ENCODE data around the gene TMPRSS6. TPM values are rescaled to one million over a fixed set of nuclear protein-coding genes. Genes with fewer than 3 reads are reported as not detected.

The TMPRSS6 gene
- total and polyA plus RNA-seq, 2 of the 8 experiments (the other 6 are each of a cell fraction or from before 2014, with no cell fraction given), result 0.02 TPM; not detected in 1

Other genes starting within 250 kb of the TMPRSS6 start
- not detected in 2 replicates for gene NCF4, start 248.7 kb downstream of the TMPRSS6 start, total RNA-seq (2021; fragmentation: NEBNext Ultra II Directional; extraction: Animal tissue kit (Norgen Biotek cat#: 25700))
- 0.20 TPM in 1 of 2 replicates, not detected in the other for gene NCF4, start 248.7 kb downstream of the TMPRSS6 start, polyA plus RNA-seq (2011; rRNA removed)
- gene CSF2RB, start 196.1 kb downstream of the TMPRSS6 start, total RNA-seq (2021; fragmentation: NEBNext Ultra II Directional; extraction: Animal tissue kit (Norgen Biotek cat#: 25700)), result not detected in 2 replicates
- gene CSF2RB, start 196.1 kb downstream of the TMPRSS6 start, polyA plus RNA-seq (2011; rRNA removed), result 0.02 TPM in 1 of 2 replicates, not detected in the other
- 22.6 and 23.6 TPM in 2 replicates for gene TST, start 90.3 kb downstream of the TMPRSS6 start, total RNA-seq (2021; fragmentation: NEBNext Ultra II Directional; extraction: Animal tissue kit (Norgen Biotek cat#: 25700))
- gene TST, start 90.3 kb downstream of the TMPRSS6 start, polyA plus RNA-seq (2011; rRNA removed), result 61.6 and 82.8 TPM in 2 replicates
- gene MPST, start 90.0 kb downstream of the TMPRSS6 start, total RNA-seq (2021; fragmentation: NEBNext Ultra II Directional; extraction: Animal tissue kit (Norgen Biotek cat#: 25700)), result 86.0 and 89.9 TPM in 2 replicates
- 124 and 229 TPM in 2 replicates for gene MPST, start 90.0 kb downstream of the TMPRSS6 start, polyA plus RNA-seq (2011; rRNA removed)
- gene KCTD17, start 58.0 kb downstream of the TMPRSS6 start, total RNA-seq (2021; fragmentation: NEBNext Ultra II Directional; extraction: Animal tissue kit (Norgen Biotek cat#: 25700)), result 35.8 and 39.4 TPM in 2 replicates
- 44.0 and 69.0 TPM in 2 replicates for gene KCTD17, start 58.0 kb downstream of the TMPRSS6 start, polyA plus RNA-seq (2011; rRNA removed)
- gene IL2RB, start 40.2 kb upstream of the TMPRSS6 start, total RNA-seq (2021; fragmentation: NEBNext Ultra II Directional; extraction: Animal tissue kit (Norgen Biotek cat#: 25700)), result 0.67 and 1.3 TPM in 2 replicates
- gene IL2RB, start 40.2 kb upstream of the TMPRSS6 start, polyA plus RNA-seq (2011; rRNA removed), result 0.67 and 1.1 TPM in 2 replicates
- 3.1 and 4.6 TPM in 2 replicates for gene C1QTNF6, start 78.5 kb upstream of the TMPRSS6 start, total RNA-seq (2021; fragmentation: NEBNext Ultra II Directional; extraction: Animal tissue kit (Norgen Biotek cat#: 25700))
- 5.9 and 6.5 TPM in 2 replicates for gene C1QTNF6, start 78.5 kb upstream of the TMPRSS6 start, polyA plus RNA-seq (2011; rRNA removed)
- gene SSTR3, start 102.8 kb upstream of the TMPRSS6 start, total RNA-seq (2021; fragmentation: NEBNext Ultra II Directional; extraction: Animal tissue kit (Norgen Biotek cat#: 25700)), result 0.22 and 0.54 TPM in 2 replicates
- gene SSTR3, start 102.8 kb upstream of the TMPRSS6 start, polyA plus RNA-seq (2011; rRNA removed), result 0.61 and 0.77 TPM in 2 replicates
- 2.1 and 2.3 TPM in 2 replicates for gene RAC2, start 134.6 kb upstream of the TMPRSS6 start, total RNA-seq (2021; fragmentation: NEBNext Ultra II Directional; extraction: Animal tissue kit (Norgen Biotek cat#: 25700))
- 4.3 and 6.1 TPM in 2 replicates for gene RAC2, start 134.6 kb upstream of the TMPRSS6 start, polyA plus RNA-seq (2011; rRNA removed)
- gene CYTH4, start 172.8 kb upstream of the TMPRSS6 start, total RNA-seq (2021; fragmentation: NEBNext Ultra II Directional; extraction: Animal tissue kit (Norgen Biotek cat#: 25700)), result not detected in 2 replicates
- gene CYTH4, start 172.8 kb upstream of the TMPRSS6 start, polyA plus RNA-seq (2011; rRNA removed), result 0.08 and 0.09 TPM in 2 replicates